ENCODE measurements around the gene CAPZB.

The CAPZB gene

DNA sequence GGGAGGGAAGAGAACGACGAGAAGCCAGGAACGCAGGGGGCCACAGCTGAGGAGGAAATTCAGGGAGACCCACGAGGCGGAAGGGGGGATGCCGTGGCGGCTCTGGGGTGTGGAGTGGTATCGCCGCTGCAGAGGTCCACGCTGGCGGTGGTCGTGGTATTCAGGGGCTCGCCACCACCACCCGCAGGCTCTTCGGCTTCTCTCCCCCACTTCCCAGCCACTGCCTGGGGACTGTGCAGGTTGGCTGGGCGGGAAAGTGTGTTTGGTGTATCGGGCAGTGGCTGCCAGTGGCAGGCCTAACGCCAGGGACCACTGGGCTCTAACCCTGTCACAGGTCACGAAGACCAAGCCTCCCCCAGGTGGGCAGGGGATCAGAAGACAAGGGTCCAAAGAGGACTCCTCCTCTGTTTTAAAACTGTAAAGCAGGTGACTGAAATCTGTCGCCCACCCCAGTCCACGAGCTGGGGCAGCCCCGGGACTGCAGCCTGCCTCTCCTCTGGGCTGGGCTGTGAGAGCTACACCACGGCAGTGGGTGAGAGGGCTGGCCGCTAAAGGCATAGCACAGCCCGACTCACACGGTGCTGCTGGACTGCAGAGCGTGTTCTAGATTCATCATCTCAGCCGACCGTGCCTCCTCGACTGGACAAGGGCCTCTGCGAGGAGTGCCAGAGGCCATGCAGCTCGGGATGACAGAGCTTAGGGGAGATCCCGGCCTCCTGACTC lies 142.3 kb downstream of the CAPZB start:
- DNase-seq = no peak

DNA sequence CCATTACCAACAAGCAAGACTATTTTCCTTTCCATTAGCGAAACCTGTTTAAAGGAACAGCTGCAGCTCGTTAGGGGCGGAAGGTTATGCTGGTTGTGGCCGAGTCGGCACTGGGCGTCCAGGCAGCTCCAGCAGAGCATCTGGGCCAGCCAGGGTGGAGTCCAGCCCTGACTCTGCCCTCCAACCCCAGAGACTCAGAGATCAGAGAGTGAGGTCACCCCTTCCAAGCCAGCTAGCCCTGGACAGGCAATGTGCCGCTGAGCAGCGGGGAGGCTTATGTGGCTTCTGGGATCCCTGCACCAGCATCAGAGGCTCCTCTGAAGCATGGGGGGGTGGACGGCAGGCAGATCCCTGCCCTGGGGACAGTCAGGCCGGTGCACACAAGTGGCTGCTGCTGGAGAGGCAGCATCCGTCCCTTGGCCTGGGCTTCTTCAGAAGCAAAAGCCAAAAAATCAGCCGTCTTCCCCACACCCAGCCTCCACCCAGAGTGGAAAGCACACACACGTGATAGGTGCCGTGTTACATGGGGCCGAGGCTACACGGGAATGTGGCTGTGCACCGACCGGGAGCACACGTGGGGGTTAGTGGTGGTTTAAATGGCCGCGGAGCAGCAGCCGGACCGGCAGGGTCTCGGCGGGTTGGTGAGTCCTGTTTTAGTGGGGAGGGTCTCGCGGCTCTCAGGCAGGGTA lies 143.1 kb downstream of the CAPZB start:
- no peak for DNase-seq

DNA sequence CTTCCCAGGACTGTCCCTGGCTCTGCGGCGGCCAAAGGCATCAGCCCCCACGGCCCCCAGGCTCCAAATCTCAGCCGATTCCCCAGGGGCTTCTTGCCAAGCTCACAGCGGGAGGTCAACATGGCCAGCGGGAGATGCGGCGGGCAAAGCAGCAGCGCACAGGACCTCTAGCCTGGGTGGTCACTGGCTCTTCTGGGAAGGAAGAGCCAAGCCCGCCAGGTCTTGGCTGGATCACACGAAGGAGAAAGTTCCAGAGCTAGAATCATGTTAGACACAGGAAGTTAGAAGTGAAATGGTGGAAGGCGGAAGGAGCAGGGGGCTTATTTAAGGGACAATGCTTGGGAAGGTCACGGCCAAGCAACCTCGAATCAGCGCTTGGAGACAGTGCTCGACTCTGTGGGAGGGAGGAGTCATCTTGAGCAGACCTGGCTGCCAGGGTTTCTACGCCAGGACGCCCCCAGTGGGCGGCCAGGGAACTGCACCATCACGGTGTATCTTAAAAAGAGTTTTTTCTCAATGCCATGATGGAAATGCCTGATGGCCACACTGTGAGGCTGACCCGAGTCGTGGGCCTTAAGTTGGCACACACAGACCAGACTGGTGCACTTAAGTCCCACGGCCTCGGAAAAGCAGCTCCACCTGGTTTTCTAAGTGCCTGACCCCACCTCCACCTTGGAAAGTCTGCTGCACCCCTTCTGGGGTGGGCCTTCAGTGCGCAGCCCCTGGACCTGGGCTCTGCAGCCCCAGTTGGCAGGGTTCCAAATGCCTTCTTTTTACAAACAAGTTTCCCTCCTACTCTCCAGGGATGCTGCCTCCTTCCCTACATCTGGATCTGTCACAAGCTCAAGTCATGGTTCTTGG lies 143.9 kb downstream of the CAPZB start:
- peak; percentile 63 for DNase-seq

DNA sequence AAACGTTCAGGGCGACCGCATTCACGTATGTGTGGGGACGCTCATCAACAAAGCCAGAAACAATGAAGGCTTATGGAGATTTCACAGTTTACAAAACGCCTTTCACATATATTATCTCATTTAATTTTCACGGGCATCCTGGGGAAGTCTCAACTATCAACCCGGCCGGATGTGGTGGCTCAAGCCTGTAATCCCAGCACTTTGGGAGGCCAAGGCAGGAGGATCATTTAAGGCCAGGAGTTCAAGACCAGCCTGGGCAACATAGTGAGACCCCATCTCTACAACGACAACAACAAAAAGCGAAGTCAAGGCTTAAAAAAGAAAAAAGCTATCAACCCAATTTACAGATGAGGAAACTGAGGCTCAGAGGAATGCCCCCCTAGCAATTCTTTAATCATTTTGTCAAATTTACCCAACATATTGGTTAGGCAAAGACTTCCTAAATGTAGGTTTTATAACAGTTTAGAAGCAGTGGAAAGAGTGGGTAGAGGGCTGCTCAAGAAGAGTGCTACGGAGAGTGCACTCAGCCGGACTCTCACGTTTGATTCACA lies 144.9 kb downstream of the CAPZB start:
- DNase-seq = no peak

DNA sequence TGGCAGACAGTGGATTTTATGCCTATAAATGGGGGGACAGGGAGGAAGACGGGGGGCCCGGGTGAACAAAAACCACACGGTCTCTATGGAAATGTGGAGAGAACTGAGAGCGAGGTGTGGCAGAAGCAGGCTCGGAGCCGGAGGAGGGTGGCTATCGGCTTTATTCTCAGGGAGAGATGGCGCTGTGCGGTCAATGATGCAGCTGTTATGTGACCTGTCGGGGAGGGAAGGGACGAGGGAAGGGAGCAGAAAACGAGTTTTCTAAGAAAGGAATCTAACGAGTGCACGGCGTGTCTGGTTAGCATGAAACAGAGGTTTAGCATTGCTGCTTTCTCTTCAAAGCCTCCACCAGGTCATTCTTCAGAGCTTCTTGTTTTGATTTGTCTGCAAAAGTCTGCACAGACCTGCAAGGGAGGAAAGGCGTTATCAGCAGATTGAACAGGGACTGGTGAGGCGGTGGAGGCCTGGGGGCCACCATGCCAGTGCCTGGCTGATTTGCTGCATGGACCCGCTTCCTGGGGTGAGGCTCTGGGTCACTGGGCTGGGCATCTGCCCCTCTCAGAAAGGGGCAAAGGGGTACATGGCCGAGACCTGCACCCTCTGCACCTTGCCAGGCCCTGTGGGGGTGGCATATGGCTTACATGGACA lies 146.0 kb downstream of the CAPZB start:
- no peak for DNase-seq

DNA sequence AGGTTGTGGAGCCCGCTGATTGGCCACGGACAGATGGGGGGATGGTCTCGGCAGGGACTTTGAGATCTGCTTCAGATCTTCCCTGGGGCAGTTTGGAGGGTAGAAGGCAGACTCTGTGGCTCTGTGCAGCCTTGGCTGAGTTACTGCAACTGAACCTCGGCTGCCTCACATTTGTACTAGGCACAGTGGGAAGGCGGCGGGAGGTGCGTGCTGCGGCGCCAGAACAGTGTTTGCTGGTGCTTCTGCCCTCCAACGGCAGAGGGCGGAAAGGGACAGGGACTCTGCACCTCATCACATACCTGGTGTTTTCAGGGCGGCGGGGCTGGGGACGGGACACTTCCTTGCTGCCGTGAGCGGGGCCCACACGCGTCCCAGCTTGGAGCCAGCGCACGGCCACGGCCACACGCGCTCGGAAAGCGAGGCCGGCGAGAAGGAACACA lies 147.0 kb downstream of the CAPZB start:
- DNase-seq = peak; percentile 35

DNA sequence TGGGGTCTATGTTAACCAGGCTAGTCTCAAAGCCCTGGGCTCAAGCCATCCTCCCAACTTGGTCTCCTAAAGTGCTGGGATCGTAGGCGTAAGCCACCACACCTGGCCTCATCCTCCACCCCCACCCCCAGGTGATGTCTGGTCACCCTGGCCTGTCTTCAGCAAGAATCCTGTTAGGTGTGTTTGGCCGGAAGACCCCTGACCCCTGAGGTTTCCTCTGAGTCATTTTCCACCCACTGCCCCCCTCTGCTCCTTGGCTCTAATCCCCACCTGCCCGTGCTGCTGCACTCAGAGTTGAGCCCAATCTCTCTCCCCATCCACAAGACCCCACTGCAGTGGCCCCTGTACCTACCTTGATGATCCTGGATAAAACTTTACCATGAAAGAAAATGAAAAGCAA lies 148.1 kb downstream of the CAPZB start:
- DNase-seq = no peak

DNA sequence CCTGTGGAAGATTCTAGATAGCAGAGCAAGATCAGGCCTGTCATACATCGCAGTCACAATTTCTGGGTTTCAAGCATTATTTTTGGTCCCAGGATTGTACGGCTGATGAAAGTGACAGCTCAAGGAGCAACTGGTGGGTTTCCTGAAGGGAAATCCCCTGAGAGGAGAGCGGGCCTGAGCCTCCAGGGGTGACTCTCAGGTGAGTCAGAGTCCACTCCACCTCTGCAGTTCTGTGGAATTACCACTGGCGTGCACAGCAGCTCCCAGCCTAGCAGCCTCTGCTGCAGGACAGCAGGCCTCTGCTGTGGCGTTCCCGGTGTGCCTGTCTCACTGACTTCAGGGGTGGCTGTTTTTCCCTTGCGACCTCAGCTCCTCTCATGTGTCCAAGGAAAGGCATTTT lies 148.8 kb downstream of the CAPZB start:
- peak; percentile 33 for DNase-seq

DNA sequence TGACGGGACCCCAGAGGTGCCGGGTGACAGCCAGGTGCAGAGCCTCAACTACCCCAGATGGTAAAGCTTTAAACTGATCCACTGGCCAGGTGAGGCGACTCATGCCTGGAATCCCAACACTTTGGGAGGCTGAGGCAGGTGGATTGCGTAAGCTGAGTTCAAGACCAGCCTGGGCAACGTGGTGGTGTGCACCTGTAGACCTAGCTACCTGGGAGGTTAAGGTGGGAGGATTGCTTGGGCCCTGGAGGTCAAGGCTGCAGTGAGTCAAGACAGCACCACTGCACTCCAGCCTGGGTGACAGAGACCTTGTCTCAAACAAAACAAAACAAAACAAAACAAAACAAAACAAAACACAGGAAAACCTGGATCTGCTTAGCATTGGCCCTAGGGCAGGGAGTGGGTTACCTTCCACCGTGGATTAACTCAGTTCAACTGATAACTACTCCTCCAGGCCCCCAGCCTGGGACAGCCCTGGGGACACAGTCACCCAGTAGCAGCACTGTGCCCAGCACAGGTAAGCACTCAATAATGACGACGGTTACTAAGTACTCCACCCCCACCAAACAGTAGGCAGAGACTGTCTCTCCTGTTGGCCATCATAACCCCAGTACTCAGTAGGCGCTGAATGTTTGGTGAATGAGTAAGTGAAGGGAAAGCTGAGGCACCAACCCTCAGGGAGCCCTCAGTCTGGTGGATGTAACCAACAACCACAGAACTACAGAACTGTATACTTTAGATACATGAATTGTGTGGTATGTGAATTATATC lies 151.6 kb downstream of the CAPZB start:
- DNase-seq = peak; percentile 23

DNA sequence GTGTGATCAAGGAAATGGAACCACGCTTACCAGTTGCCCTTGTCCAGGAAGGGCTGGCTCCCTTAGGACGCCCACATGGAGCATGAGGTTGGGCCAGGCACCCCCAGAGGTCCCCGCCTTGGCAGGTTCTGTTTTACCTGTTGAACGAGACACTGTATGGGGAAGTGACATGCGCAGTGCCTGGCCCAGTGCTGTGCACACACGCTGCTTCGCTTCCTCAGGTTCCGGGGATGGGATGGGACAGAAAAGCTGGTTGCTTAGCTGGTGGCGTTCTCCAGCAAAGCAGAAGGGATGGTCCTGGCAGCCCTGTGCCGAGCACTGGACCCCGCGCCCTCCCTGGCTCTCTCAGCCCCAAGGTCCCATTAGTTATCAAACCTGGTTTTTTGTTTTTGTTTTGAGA lies 152.5 kb downstream of the CAPZB start:
- no peak for DNase-seq

DNA sequence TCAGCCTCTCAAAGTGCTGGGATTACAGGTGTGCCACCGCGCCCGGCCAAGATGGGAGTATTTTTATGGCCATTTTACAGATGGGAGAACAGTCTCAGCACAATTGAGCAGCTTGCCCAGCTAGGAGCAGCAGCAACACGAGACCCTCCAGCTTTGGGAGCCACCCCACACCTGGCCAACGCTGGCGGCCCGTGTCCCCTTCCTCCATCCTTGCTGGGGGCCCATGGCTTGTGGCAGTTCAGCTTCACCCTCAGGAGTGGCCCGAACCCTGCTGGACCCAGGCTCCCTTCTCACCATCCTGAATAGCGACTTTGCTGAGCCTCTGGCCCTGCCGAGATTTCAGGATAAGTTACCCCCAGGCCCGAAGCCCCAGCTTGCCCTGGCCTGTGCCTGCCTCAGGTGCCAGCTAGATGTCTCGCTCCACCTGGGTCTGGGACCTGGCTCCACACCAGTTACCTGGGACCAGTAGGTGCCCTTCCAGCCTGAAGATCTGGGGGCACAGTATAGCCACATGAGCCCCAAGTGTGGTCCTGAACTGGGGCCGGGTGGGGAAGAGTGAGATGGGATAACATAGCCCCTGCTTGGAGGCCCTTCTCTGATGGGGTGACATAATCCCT lies 154.0 kb downstream of the CAPZB start:
- DNase-seq = no peak

DNA sequence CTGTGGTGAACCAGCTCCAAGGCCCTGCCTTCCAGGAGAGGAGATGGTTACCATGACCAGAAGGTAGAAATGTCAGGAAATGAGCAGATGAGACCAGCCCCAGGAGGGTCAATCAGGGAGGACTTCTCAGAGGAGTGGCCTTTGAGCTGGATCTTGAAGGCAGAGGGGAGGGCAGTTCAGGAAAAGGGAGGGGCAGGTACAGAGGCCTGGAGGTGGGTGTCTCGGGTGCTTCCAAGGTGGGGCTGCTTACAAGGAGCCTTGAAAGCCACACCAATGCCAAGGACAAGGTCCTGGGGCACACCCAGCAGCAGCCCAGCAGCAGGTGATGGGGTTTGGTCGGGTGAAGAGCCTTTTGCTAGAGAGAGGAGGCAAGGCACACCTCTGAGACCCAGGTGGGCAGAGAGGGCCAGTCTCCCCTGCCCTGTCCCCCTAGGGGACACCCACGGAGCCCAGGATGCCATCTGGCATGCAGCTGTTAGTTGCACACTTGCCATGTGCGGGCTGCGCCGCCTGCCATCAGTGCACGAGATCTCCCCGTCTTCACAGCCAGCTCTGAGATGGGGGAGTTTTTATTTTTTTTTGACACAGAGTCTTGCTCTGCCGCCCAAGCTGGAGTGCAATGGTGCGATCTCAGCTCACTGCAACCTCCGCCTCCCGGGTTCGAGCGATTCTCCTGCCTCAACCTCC lies 154.7 kb downstream of the CAPZB start:
- no peak for DNase-seq

DNA sequence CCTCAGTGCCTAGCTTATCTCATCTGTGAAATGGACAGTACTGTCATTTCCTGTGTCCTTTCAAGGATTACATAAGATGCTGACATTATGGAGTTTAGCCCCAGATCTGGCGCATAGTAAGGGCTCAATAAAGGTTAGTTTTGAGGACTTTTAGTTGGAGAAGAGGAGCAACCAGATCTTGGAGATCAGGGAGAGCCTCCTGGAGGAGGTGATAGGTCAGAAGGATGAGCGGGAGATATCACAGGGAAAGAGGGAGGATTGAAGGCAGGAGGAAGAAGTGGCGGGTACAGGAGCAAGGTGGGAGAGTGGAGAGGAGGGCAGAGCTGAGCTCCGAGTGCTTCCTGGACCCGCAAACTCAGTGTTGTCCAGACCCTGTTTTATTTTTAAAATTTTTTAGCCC lies 155.7 kb downstream of the CAPZB start:
- DNase-seq = no peak

DNA sequence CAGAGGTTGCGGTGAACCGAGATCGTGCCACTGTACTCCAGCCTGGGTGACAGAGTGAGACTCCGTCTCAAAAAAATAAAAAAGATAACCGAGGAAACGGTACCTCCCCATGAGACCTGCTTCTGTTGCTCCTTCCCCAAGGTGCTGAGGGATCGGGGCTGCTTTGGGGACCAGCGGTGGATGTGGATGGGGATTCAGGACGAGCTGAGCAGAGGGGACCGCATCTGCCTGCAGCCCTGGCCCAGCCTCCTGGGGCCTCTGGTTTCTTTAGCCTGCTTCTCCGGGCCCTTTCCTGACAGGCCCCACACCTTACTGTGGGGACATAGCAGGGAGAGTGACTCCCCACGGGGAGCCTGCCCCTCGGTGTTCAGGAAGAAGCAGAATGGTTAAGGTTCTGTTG lies 156.2 kb downstream of the CAPZB start:
- DNase-seq = no peak

DNA sequence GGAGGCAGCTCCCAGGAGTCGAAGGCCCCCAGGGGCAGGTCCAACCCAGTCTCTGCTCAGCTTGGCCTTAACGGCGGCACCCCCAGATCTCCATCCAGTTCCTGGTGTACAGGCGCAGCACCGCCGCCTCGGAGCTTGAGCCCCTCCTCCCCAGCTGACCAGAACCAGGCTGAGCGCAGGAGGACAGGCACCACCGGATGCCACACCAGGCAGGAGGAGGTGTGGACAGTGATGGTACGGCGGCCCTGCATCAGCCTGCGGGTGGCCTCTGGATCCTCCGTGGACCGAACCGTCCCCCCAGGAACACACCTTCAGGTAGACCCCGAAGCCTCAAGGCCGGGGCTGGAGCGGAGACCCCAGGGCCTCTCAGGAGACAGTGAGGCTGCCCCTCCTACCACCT lies 156.9 kb downstream of the CAPZB start:
- DNase-seq = no peak

DNA sequence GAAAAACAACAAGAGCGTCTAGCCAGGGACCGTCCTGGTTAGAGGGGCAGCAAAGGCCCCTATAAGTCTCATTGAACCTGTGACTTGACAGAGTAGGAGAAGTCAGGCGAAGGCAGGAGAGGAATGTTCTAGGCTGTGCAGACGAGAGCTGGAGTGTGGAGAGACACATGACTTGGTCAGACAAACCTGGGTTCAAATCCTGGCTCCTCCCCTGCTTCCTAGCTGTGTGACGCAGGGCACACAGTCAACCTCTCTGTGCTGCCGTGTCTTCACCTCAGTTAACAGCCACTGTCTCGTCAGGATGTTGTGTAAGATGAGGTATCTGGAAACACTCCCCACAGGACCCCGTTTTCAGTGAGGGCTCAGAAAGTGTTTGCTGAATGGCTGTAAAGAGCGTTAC lies 157.6 kb downstream of the CAPZB start:
- DNase-seq = no peak

DNA sequence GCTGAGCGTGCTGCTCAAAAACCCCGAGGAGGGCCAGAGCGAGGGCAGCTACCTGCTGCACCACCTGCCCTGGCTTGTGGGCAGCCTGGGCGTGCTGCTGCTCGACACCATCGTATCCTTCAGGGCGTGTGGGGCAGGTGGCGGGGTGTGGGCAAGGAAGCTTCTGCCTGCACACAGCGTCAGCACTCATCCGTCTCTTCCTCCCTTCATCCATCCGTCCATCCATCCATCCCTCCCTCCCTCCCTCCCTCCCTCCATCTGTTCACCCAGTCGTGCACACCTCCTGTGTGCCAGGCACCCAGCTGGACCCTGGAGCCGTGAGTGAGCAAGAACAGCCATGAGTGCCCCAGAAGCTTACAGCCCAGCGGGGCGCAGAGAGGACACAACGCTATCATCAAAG lies 158.0 kb downstream of the CAPZB start:
- DNase-seq = no peak

DNA sequence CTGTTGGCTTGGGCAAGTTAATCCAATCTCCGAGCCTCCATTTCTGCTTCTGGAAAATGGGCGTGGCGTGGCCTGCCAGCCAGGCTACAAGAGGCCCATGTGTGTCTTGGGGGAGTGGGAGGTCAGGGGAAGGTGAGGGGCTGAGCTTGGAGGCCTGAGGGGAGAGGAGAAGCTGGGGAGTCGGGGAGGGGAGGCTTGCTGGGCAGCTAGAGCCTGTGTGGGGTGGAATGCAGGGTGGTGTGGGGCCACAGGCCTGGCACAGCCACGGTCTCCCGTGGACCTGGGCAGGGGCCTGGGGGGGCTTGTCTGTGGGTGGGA lies 158.6 kb downstream of the CAPZB start:
- no peak for DNase-seq

DNA sequence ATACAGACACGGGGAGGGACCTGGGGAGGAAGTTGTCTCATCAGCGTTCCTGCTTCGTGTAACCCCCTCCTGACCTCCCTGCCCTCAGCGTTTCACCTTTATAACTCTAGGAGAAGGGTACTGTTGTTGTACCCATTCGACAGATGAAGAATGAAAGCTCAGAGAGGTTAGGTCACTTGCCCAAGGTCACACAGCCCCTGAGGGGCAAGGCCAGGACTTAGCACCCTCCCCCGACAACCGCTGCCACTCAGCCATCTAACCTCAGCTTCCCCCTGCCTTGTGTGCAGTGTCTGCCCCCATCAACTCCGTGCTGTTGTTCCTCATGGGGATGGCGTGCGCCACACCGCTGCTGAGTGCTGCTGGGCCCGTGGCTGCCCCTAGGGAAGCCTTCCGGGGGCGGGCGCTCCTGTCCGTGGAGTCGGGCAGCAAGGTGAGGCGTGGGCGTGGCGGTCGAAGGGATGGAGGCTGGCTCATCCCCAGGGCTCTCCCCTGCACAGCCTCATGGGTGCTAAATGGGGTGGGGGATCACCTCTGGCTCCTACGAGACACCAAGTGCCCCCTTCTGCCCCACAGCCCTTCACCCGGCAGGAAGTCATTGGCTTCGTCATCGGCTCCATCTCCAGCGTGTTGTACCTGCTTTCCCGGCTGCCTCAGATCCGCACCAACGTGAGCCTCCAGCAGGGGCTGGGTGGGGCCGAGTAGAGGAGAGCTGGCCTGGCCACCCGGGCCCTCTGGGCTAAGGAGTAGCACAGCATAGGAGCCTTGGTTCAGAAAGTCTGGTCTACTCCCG lies 159.2 kb downstream of the CAPZB start:
- DNase-seq = no peak

DNA sequence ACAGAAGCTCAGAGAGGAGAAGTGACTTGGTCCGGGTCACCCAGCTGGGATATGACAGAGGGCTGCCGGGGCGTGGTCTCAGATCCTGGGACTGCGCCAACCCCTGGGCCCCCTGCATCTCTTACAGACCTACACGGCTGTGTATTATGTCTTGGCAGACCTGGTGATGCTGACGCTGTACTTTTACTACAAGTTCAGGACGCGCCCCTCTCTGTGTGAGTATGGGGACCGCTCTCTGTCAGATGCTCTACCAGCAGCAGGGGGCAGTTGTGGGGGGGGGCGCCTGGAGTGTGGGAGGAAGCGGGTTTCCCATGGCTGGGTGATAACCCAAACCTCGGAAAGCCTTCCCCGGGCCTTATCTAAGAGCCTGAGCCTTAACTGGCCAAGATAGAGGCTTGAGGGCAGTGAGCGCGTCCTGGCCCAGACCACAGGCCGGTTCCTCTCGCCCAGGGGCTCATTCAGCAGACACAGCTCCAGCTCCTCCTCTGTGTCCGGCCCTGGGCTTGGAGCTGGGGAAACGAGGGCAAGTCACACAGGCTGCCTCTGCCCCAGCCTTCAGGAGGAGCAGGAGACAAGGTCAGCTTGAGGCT lies 159.9 kb downstream of the CAPZB start:
- no peak for DNase-seq
